HG02973 (cell line): ENCODE measurements around the gene RAB36.

Experiments
- ATAC-seq: cut with Tn5 transposase; IDR thresholded peaks from one replicate; pipeline ENCODE4 v1.9.1; 2021; ENCODE audit warnings: moderate library complexity; ENCODE audit not compliant: unreplicated experiment

Gene RAB36

GRCh38 chr22:23137468-23137867, 7.8 kb upstream of the RAB36 start:
- no peak for ATAC-seq

- no peak for ATAC-seq
These were observed 7.2 kb upstream of the RAB36 start for GRCh38 chr22:23137905-23138561.

GRCh38 chr22:23138584-23139435, 6.5 kb upstream of the RAB36 start:
- ATAC-seq, result no peak

GRCh38 chr22:23140385-23140784, 4.9 kb upstream of the RAB36 start:
- ATAC-seq, result no peak

- ATAC-seq, result no peak
These were observed 2.7 kb upstream of the RAB36 start for GRCh38 chr22:23142546-23143105.

GRCh38 chr22:23143119-23143518, 2.2 kb upstream of the RAB36 start:
- ATAC-seq, result no peak

- no peak for ATAC-seq
These were observed 845 bp upstream of the RAB36 start for GRCh38 chr22:23144432-23144831.

GRCh38 chr22:23145878-23146470, 697 bp downstream of the RAB36 start:
- no peak for ATAC-seq

GRCh38 chr22:23146478-23147205, 1.4 kb downstream of the RAB36 start:
- no peak for ATAC-seq

- no peak for ATAC-seq
These were observed 2.5 kb downstream of the RAB36 start for GRCh38 chr22:23147617-23148387.

GRCh38 chr22:23149743-23150238, 4.5 kb downstream of the RAB36 start:
- ATAC-seq, result no peak

GRCh38 chr22:23150762-23151161, 5.5 kb downstream of the RAB36 start:
- ATAC-seq, result no peak

GRCh38 chr22:23151827-23152226, 6.5 kb downstream of the RAB36 start:
- no peak for ATAC-seq

GRCh38 chr22:23152238-23153114, 7.2 kb downstream of the RAB36 start:
- no peak for ATAC-seq

GRCh38 chr22:23153994-23154393, 8.7 kb downstream of the RAB36 start:
- no peak for ATAC-seq

GRCh38 chr22:23154461-23154860, 9.2 kb downstream of the RAB36 start:
- ATAC-seq, result no peak

GRCh38 chr22:23155143-23155542, 9.9 kb downstream of the RAB36 start:
- no peak for ATAC-seq

GRCh38 chr22:23155831-23156230, 10.6 kb downstream of the RAB36 start:
- ATAC-seq, result no peak

- ATAC-seq, result no peak
These were observed 11.0 kb downstream of the RAB36 start for GRCh38 chr22:23156286-23156685.
